Ectodermal cell (in vitro differentiated cells): Measurements from ENCODE around the gene RAB10.
"Not testable (repeated sequence)": the region's sequence is repeated elsewhere in the genome, so short reads cannot be mapped to it uniquely, and the experiment has no call there.

Experiments
- H3K27ac ChIP-seq: 2 replicates; pipeline ENCODE4 v1.7.0; 2013; ENCODE audit warnings: mild to moderate bottlenecking, low read depth, low read length; ENCODE audit not compliant: insufficient read depth, poor library complexity, severe bottlenecking
- H3K27me3 ChIP-seq: 2 replicates; pipeline ENCODE4 v1.7.0; 2013; ENCODE audit warnings: mild to moderate bottlenecking, low read length; ENCODE audit not compliant: insufficient read depth, control insufficient read depth, poor library complexity, severe bottlenecking
- H3K36me3 ChIP-seq: one replicate; pipeline ENCODE4 v1.7.0; 2013; ENCODE audit warnings: low read length; ENCODE audit not compliant: control insufficient read depth, insufficient read depth
- H3K4me1 ChIP-seq: one replicate; pipeline ENCODE4 v1.7.0; 2013; ENCODE audit warnings: low read length; ENCODE audit not compliant: control insufficient read depth, insufficient read depth
- H3K4me3 ChIP-seq: 2 replicates; pipeline ENCODE4 v1.7.0; 2013; ENCODE audit warnings: low read depth, low read length, control low read depth; ENCODE audit not compliant: insufficient read depth
- H3K9me3 ChIP-seq: 2 replicates; pipeline ENCODE4 v1.7.0; 2013; ENCODE audit warnings: mild to moderate bottlenecking, low read length, moderate library complexity; ENCODE audit not compliant: control insufficient read depth
- WGBS, 2 experiments: methylation state at CpG; one replicate each; pipeline ENCODE4 v1.1.7; 2013; ENCODE audit warnings: missing lambda C conversion rate in 2 of 2; 5-methylcytosine and 5-hydroxymethylcytosine counted together

The RAB10 gene

GRCh38 chr2:26072925-26073768, 39.3 kb downstream of the RAB10 start:
- Histone ChIP-seq H3K4me1 (no peaks in the 10 kb centered on the region), H3K36me3 (no peaks in the 10 kb centered on the region), H3K4me3 (no peak overlapping the region), H3K9me3 (no peaks in the 10 kb centered on the region), H3K27ac (no peak overlapping the region), H3K27me3 (no peaks in the 10 kb centered on the region)
- 63 to 68% methylated on average over 1 of the region's 1 CpG for WGBS, 2 experiments

GRCh38 chr2:26073830-26074229, 39.9 kb downstream of the RAB10 start:
- H3K4me3 ChIP-seq, result no peak overlapping the region
- no peaks in the 10 kb centered on the region for H3K36me3 ChIP-seq
- H3K4me1 ChIP-seq, result no peaks in the 10 kb centered on the region
- no peak overlapping the region for H3K27ac ChIP-seq
- no peaks in the 10 kb centered on the region for H3K9me3 ChIP-seq
- 94 to 97% methylated on average over 3 of the region's 3 CpGs for WGBS, 2 experiments
- H3K27me3 ChIP-seq, result no peaks in the 10 kb centered on the region

DNA sequence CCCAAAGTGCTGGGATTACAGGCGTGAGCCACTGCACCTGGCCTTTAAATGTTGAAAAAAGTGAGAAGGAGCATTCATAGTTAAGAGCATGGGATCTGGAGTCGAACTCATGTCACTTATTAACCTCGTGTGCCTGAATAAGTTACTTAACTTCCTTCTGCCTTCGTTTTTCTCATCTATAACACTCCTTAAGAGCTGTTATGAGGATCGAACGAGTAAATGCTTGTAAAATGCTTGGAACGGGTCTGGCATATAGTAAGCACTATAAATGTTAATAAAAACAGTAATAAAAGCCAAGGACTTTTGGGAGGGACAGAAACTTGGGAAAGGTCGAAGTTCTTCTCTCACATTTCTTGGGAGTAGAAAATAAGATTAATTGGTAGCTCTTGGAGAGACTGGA, 40.8 kb downstream of the RAB10 start:
- H3K4me1 ChIP-seq, result no peaks in the 10 kb centered on the region
- H3K36me3 ChIP-seq, result no peaks in the 10 kb centered on the region
- 93 to 96% methylated on average over 8 of the region's 8 CpGs for WGBS, 2 experiments
- no peak overlapping the region for H3K4me3 ChIP-seq
- no peaks in the 10 kb centered on the region for H3K9me3 ChIP-seq
- no peaks in the 10 kb centered on the region for H3K27me3 ChIP-seq
- no peak overlapping the region for H3K27ac ChIP-seq

DNA sequence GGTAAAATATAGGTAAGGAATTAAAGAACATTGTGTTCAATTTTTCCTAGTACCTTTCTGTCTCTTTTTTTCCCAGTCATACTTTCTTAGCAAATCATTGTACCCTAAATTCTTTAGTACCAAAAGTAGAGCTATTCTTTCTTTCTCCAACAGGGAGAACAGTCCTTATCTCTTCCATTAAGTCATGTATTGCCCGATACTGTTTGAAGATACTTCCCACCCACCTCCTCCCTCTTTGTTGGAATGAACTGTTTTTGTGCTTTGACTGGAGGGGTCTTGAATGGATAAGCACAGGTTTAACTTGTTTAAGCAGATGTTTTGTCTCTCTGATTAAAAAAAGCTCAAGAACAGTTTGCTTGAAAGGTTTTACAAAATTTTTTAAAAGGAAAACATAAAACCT, 41.3 kb downstream of the RAB10 start:
- Histone ChIP-seq H3K9me3 (no peaks in the 10 kb centered on the region), H3K27me3 (no peaks in the 10 kb centered on the region), H3K36me3 (no peaks in the 10 kb centered on the region), H3K4me1 (no peaks in the 10 kb centered on the region), H3K27ac (no peak overlapping the region), H3K4me3 (no peak overlapping the region)
- 80% methylated on average over 1 of the region's 1 CpG for WGBS, 2 experiments

DNA sequence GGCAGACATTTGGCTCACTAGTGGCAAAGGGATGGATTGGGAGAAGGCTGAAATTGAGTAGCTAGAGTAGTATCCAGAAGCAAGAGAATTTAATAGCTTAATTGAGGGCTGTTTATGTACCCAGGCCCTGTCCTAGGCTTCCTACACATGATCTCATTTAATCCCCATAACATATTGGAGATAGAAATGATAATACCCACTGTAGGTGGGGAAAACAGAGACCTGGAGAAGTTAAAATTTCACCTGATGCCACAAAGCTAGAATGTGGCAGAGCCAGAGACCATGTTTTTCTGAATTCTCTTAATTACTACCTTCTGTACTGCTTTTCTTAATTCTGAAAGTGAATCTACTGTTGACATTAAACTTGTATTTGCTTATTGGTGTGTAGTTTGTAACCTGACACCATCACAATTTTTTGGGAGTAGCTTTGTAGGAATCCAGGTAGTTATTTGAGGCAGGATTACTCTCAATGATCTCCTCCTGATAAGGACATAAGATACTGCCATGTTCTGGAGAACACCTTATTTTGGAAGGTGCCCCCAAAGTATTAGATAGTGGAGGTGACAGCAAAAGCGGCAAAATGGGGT, 42.2 kb downstream of the RAB10 start:
- H3K27ac ChIP-seq, result no peak overlapping the region
- no peaks in the 10 kb centered on the region for H3K4me1 ChIP-seq
- 93 to 100% methylated on average over 1 of the region's 1 CpG for WGBS, 2 experiments
- no peaks in the 10 kb centered on the region for H3K27me3 ChIP-seq
- H3K9me3 ChIP-seq, result no peaks in the 10 kb centered on the region
- no peaks in the 10 kb centered on the region for H3K36me3 ChIP-seq
- H3K4me3 ChIP-seq, result no peak overlapping the region

DNA sequence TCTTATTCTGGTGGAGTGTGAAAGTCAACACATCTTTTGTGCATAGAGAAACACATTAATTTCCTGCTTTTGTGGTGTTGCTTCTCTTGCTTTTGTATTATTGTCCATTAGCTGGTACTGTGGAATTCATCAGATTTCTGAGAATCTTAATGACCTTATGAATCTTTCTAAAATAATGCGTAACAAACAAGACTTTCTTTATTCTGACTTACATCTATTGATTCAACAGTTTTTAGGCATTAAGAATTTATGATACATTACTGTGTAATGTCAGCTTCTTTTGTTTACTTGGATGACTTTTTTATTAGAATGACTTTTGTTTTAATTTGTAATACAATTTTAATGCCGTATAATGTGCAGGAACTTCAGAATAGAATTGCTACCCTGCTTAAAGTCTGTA, 43.4 kb downstream of the RAB10 start:
- H3K4me1 ChIP-seq, result no peaks in the 10 kb centered on the region

DNA sequence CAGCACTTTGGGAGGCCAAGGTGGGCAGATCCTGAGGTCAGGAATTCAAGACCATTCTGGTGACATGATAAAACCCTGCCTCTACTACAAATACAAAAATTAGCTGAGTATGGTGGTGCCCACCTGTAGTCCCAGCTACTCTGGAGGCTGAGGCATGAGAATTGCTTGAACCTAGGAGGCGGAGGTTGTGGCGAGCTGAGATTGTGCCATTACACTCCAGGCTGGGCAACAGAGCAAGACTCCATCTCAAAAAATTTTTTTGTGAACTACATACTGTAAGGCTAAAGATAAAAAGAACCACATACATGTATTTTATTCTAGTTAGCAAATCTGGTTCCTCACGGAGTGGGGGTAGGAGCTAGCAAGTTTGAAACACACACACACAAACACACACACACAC, 45.1 kb downstream of the RAB10 start:
- no peak overlapping the region for H3K4me3 ChIP-seq
- H3K36me3 ChIP-seq, result no peaks in the 10 kb centered on the region
- H3K27me3 ChIP-seq, result no peaks in the 10 kb centered on the region
- H3K9me3 ChIP-seq, result no peaks in the 10 kb centered on the region
- no peak overlapping the region for H3K27ac ChIP-seq
- WGBS, 2 experiments, result 79 to 96% methylated on average over 3 of the region's 3 CpGs
- H3K4me1 ChIP-seq, result no peaks in the 10 kb centered on the region

More for the DNA sequence above, 43.4 kb downstream of the RAB10 start:
- WGBS, 2 experiments, result 97 to 100% methylated on average over 1 to 2 of the region's 2 CpGs
- H3K27me3 ChIP-seq, result no peaks in the 10 kb centered on the region
- H3K27ac ChIP-seq, result no peak overlapping the region
- H3K36me3 ChIP-seq, result no peaks in the 10 kb centered on the region
- no peak overlapping the region for H3K4me3 ChIP-seq
- H3K9me3 ChIP-seq, result no peaks in the 10 kb centered on the region

GRCh38 chr2:26080356-26080755, 46.5 kb downstream of the RAB10 start:
- 93 to 96% methylated on average over 1 of the region's 1 CpG for WGBS, 2 experiments
- Histone ChIP-seq H3K9me3 (no peaks in the 10 kb centered on the region), H3K36me3 (no peaks in the 10 kb centered on the region), H3K4me1 (no peaks in the 10 kb centered on the region), H3K27me3 (no peaks in the 10 kb centered on the region), H3K4me3 (no peak overlapping the region), H3K27ac (no peak overlapping the region)

- not testable (repeated sequence) for H3K9me3 ChIP-seq, H3K27ac ChIP-seq, H3K27me3 ChIP-seq, H3K36me3 ChIP-seq, H3K4me1 ChIP-seq, H3K4me3 ChIP-seq
- 90 to 99% methylated on average over 3 of the region's 3 CpGs for WGBS, 2 experiments
Measured at GRCh38 chr2:26080925-26081324, 47.0 kb downstream of the RAB10 start.

DNA sequence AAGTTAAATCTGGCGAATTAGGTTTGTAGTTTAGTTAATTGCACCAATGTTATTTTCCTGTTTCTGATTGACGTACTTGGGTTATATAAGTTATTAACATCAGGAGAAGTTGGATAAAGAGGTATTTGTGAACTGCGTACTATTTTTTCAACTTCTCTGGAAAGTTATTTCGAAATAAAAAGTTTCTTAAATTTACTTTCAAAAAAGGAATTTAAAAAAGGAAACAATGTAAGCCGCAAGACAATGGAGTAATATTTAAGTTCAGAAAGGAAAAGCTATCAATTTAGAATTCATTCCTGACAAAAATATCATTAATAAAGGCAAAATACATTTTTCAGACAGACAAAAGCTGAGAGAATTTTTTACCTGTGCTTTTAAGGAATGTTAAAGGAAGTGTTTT, 47.7 kb downstream of the RAB10 start:
- no peak overlapping the region for H3K4me3 ChIP-seq
- WGBS, 2 experiments, result 98 to 99% methylated on average over 2 to 5 of the region's 5 CpGs
- H3K27ac ChIP-seq, result no peak overlapping the region
- H3K9me3 ChIP-seq, result no peaks in the 10 kb centered on the region
- H3K27me3 ChIP-seq, result no peaks in the 10 kb centered on the region
- no peaks in the 10 kb centered on the region for H3K36me3 ChIP-seq
- no peaks in the 10 kb centered on the region for H3K4me1 ChIP-seq
